ENCODE results near the gene SUN5.

The SUN5 gene

GRCh38 chr20:33026072-33026778 is 22.0 kb upstream of the SUN5 start:
- DNase-seq: no peak

GRCh38 chr20:33025318-33025876 is 21.2 kb upstream of the SUN5 start:
- no peak for DNase-seq

GRCh38 chr20:33024609-33025317 is 20.5 kb upstream of the SUN5 start:
- no peak for DNase-seq

- no peak for DNase-seq
These were observed 20.0 kb upstream of the SUN5 start for GRCh38 chr20:33024243-33024560.

GRCh38 chr20:33023439-33024242 is 19.4 kb upstream of the SUN5 start:
- DNase-seq: no peak

GRCh38 chr20:33022694-33023438 is 18.6 kb upstream of the SUN5 start:
- no peak for DNase-seq

GRCh38 chr20:33022289-33022688 is 18.1 kb upstream of the SUN5 start:
- no peak for DNase-seq

- no peak for DNase-seq
These were observed 17.6 kb upstream of the SUN5 start for GRCh38 chr20:33021879-33022278.

- DNase-seq: no peak
These were observed 16.3 kb upstream of the SUN5 start for GRCh38 chr20:33020278-33021161.

GRCh38 chr20:33019465-33020277 is 15.4 kb upstream of the SUN5 start:
- no peak for DNase-seq

- DNase-seq: no peak
These were observed 14.1 kb upstream of the SUN5 start for GRCh38 chr20:33018169-33018931.

GRCh38 chr20:33017542-33017941 is 13.3 kb upstream of the SUN5 start:
- DNase-seq: no peak

GRCh38 chr20:33016581-33017109 is 12.4 kb upstream of the SUN5 start:
- no peak for DNase-seq

GRCh38 chr20:33015700-33016580 is 11.7 kb upstream of the SUN5 start:
- DNase-seq: no peak

GRCh38 chr20:33015114-33015484 is 10.9 kb upstream of the SUN5 start:
- DNase-seq: no peak

GRCh38 chr20:33014336-33015113 is 10.3 kb upstream of the SUN5 start:
- DNase-seq: no peak

- no peak for DNase-seq
These were observed 9.6 kb upstream of the SUN5 start for GRCh38 chr20:33013701-33014326.
